GM21576 (cell line): ENCODE results near the gene TNNT1.
A peak's percentile ranks its signal among the peaks of the same experiment; 100 is the strongest.
"Not testable (repeated sequence)": the region's sequence is repeated elsewhere in the genome, so short reads cannot be mapped to it uniquely, and the experiment has no call there.

ENCODE experiments used
- ATAC-seq: cut with Tn5 transposase; IDR thresholded peaks from one replicate; pipeline ENCODE4 v1.9.1; 2021; ENCODE audit warnings: mild to moderate bottlenecking, moderate library complexity; ENCODE audit not compliant: unreplicated experiment

TNNT1 gene, protein sequence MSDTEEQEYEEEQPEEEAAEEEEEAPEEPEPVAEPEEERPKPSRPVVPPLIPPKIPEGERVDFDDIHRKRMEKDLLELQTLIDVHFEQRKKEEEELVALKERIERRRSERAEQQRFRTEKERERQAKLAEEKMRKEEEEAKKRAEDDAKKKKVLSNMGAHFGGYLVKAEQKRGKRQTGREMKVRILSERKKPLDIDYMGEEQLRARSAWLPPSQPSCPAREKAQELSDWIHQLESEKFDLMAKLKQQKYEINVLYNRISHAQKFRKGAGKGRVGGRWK

GRCh38 chr19:55149078-55150003 is at the start of gene TNNT1:
TSS of gene TNNT1 (minus strand) at chr19:55149206. CDS start at chr19:55147157, 2,049 bp downstream.
- ATAC-seq = no peak

DNA sequence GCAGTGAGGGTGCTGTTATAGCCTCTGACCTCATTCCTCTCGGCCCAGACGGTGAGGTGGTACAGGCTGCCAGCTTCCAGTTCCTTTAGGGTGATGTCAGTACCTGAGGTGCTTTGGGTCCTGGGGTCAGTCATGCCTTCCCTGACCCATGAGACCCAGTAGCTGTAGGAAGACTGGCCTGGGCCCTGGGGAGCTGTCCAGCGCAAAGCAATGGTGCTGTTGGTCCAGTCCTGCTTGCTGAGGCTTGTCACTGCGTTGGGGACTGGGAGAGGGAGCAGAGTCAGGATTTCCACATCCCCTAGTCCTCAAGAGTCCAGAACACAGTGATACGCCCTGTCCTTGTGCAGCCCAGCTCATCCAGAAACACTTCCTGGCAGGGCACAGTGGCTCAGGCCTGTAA is 49.6 kb upstream of the TNNT1 start:
- ATAC-seq = no peak

GRCh38 chr19:55197528-55197927 is 48.5 kb upstream of the TNNT1 start:
- ATAC-seq = no peak

DNA sequence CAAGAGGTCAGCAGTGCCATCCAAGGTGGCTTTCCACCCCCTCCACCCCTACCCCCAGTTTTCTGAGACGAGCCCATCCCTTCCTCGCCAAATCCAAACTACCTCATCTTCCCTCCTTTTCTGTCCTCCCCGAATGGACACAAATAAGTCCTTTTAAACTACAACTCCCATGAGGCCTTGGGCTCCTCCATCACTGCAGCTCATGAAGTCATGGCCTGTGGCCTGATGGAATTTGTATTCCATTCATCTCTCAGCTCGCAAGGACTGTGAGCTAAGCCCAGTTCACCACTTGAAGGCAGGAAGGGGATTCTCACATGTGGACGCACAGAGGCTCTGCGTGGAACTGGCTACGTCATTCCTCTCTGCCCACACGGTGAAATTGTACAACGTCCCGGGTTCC is 47.8 kb upstream of the TNNT1 start:
- ATAC-seq = no peak

- ATAC-seq = no peak
Measured at GRCh38 chr19:55193481-55193880, 44.5 kb upstream of the TNNT1 start.

GRCh38 chr19:55189403-55189835 is 40.4 kb upstream of the TNNT1 start:
- ATAC-seq = no peak

DNA sequence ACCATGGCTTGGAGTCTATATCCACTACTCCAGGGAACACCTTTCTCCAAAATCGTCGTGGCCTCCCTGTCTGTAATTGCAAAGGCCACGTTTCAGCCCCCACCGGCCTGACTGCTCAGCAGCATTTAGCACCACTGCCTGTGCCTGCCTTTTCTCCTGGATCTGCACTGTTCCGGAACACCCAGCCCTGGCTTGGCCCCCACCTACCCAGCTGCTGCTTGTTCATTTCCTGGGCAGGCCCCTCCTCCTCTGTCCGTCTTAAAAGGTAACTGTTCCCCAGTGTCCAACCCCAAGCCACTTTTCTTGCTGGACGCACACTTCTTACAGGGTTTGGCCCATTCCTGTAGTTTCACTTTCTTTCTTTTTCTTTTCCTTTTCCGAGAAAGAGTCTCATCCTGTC is 39.6 kb upstream of the TNNT1 start:
- no peak for ATAC-seq

- no peak for ATAC-seq
Measured at GRCh38 chr19:55186080-55186479, 37.1 kb upstream of the TNNT1 start.

GRCh38 chr19:55181740-55182139 is 32.7 kb upstream of the TNNT1 start:
- ATAC-seq = no peak

GRCh38 chr19:55179606-55180484 is 30.8 kb upstream of the TNNT1 start, which contains the start of gene SYT5:
TSS of gene SYT5 (minus strand) at chr19:55180289. CDS start at chr19:55179041, 1,248 bp downstream.
- no peak for ATAC-seq

DNA sequence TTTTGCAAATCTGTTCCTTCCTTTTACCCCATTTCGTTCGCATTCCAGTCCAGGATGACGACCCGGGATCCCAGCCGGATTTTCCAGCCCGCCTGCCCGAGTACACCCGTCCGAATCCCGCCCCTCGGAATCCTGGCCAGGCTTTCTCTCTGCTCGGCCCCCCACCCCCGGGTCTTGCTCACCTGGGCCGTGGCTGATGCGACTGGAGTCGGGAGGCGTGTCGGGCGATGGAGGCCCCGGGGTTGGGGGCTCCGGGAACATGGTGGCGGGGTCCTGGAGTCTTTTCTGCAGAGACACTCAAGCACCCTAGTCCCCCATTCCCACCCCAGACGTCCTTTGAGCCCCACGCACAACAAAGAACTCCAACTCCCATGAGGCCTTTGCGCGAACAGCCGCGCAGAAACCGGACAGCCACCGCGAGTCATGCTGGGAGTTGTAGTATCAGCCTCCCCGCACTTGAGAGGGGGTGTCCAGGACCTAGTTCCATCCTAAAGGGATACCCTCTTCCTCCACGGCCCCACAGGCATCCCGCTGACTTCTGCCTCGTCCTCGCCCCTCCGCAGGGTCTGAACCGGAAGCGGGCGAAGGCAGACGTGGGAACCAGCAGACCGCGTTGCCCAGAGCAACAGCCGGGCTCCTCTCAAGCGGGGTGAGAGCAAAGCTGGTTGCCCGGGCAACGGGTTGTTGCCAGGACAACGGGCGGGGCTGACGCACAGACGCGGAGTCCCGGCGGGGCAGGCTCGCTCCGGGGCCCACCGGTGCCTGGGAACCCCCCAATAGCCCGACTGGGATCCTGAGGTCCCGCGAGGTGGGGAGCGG is 30.0 kb upstream of the TNNT1 start:
- ATAC-seq = peak; percentile 58

- no peak for ATAC-seq
Measured at GRCh38 chr19:55176076-55176475, 27.1 kb upstream of the TNNT1 start.

DNA sequence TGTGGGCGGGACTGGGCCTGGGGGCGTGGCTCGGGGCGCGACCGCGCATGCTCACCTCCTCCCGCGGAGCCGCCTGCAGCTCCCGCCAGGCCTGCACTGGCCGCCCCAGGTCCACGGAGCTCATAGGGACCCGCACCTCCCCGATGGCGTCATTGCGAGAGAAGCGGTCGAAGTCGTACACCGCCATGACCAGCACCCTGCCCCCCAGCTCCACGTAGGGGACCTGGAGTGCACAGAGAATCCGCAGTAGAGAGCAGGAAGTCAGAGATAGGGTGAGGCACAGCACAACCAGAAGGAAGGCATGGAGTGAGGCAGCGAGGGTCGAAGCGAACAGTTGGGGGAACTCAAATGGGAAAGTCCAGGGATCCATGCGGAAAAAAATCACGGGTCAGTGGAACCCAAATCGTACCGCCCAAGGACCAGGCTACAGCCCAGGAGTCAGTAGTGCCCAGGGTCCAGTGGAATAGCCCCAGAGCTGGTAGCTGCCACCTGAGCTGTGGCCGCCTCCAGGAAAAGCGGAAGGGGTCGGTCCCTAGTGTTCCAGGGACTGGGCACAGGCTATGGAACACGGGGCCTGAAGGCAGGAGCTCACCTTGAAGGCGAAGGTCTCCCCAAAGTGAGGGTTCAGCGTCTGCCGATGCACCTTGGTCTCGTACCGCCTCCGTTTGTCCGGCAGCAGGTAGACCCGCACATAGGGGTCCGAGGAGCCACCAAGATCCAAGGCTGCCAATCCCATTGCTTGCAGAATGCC is 26.3 kb upstream of the TNNT1 start:
- no peak for ATAC-seq

GRCh38 chr19:55174425-55175116 is 25.6 kb upstream of the TNNT1 start:
- no peak for ATAC-seq

- ATAC-seq = no peak
Measured at GRCh38 chr19:55173714-55174409, 24.9 kb upstream of the TNNT1 start.

DNA sequence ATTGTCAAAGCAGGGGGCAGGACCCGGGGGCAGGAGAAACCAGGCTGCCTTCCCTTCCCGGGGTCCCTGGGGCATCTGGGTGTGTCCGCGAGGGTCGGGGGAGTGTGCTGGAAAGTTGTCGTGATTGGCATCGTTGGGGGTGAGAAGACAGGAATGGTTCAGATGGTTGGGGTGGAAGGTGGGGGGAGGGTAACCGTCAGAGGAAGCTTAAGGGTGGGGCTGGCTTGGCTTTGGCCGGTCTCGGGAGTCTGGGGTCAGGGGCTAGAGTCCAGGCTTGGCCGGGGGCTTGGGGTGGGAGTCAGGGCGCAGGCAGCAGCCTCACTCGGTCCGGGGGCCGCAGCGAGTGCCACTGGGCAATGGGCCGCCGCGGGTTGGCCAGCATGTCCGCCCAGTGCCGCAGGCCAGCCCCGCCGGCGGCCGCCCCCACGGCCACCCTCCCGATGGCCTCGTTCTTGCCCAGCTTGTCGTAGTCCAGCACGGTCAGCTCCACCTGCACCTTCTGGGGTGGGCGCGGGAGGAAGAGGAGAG is 24.2 kb upstream of the TNNT1 start:
- ATAC-seq = no peak

DNA sequence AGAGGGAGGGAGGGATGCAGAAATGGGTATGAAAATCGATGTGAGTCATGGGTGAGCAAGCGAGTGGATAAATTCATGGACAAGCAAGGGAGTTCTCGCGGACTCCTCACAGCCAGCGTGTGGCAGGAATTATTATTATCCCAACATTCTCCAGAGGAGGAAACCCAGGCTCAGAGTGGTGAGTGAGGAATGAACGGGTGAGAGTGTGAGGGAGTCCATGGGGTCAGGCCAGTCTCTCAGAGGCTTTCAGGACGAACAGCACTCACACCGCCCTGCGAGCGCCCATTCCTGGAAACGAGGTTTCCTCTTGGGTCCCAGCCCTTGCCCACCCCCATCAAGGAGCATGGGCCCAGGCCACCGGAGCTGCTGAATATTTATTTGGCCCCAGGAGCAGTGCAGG is 23.7 kb upstream of the TNNT1 start:
- ATAC-seq = no peak

DNA sequence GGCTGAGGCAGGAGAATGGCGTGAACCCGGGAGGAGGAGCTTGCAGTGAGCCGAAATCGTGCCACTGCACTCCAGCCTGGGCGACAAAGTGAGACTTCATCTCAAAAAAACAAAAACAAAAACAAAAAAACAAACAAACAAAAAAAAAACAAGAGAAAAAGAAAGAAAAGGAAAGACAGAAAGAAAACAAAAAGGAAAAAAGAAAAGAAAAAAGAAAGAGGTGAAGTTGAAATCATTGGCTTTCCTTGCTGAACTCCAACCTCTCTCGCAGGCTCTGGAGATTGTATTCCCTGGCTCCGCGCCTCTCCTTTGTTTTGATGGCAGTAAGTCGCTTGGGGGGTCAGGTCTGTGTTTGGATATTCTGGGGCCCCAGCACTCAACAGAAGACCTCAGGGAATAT is 23.3 kb upstream of the TNNT1 start:
- not testable (repeated sequence) for ATAC-seq
